Fibroblast of mammary gland (primary cell): ENCODE data around the gene RILPL1.
"Not testable (repeated sequence)": the region's sequence is repeated elsewhere in the genome, so short reads cannot be mapped to it uniquely, and the experiment has no call there.

Experiments
- DNase-seq: peaks from one replicate; pipeline ENCODE4 v3.0.0-alpha.2; 2010; ENCODE audit warnings: low read depth
- H3K4me3 ChIP-seq: 2 replicates; pipeline ENCODE4 v1.5.1; 2011; ENCODE audit warnings: low read depth, mild to moderate bottlenecking, low read length, moderate library complexity; ENCODE audit not compliant: control insufficient read depth
- TF ChIP-seq, protein P1 (sequence below): conservative IDR thresholded peaks from 2 replicates; pipeline ENCODE4 v1.5.1; 2011; ENCODE audit warnings: low read depth, low read length, inconsistent platforms; ENCODE audit not compliant: control insufficient read depth, insufficient read depth

Gene RILPL1

DNA sequence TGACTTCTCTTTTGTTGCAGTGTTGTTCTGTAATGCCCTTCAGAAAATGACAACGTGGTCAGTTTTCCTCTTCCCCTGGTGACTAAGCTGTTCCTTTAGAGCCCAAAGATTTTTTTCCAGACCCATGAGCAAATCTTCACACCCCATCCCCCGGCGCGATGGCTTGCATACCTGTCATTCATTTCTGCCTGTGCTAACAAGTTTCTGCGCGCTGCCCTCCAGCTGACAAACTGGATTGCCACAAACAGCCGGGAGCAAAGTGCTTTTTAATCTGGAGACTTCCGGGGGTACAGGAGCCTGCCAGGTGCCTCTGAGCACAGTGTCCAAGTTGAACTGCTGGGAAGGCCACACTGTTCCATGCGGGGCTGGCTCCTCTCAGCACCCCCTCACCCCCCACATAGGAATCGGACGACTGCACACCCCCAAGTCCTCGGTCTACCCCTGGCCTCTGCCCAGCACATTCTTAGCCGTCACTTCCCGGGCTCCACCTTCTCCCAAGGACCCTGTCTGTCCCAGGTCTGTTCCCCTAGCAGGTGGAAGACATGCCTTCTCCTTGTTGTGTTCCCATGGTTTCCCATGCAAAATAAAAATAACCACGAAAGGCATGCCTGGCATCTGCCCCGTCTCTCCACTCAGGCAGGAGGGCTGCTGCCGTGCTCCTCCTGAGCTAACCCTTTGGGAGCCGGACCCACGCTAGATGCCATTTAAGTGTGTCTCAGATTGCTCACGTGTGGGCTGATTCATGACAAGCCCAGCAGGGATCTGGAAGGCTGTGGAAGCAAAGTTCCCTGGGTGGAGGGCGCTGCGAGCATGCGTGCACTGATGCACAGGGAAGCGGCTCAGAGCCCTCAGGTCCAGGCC lies 14.1 kb downstream of the RILPL1 start:
- H3K4me3 ChIP-seq, result no peak overlapping the region
- TF ChIP-seq, protein P1, sequence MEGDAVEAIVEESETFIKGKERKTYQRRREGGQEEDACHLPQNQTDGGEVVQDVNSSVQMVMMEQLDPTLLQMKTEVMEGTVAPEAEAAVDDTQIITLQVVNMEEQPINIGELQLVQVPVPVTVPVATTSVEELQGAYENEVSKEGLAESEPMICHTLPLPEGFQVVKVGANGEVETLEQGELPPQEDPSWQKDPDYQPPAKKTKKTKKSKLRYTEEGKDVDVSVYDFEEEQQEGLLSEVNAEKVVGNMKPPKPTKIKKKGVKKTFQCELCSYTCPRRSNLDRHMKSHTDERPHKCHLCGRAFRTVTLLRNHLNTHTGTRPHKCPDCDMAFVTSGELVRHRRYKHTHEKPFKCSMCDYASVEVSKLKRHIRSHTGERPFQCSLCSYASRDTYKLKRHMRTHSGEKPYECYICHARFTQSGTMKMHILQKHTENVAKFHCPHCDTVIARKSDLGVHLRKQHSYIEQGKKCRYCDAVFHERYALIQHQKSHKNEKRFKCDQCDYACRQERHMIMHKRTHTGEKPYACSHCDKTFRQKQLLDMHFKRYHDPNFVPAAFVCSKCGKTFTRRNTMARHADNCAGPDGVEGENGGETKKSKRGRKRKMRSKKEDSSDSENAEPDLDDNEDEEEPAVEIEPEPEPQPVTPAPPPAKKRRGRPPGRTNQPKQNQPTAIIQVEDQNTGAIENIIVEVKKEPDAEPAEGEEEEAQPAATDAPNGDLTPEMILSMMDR, result no peak
- peak; percentile 35 for DNase-seq

DNA sequence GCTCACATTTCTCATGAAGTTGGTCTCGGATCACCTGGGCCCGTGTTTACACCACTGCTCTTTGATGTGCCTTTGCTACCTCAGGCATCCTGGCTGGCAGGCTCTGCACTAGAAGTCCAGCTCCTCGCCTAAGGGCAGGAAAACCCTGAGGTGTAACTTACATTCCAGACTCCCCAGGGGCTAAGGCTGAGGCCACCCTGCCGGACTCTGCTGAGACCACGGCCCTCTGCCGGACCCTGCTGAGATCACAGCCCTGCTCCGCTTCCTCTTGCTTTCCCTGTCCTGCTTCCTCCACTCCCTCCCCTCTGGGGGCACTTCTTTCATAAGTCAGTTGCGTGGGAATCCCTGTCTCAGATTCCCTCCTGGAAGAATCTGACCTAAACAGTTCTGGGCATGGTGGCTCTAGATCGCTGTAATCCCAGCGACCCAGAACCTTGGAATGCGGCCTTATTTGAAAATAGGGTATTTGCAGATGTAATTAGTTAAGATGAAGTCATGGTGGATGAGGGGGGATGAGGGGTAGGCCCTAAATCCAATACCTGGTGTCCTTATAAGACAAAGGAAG lies 17.2 kb downstream of the RILPL1 start:
- TF ChIP-seq, protein P1, result no peak
- no peak for DNase-seq

DNA sequence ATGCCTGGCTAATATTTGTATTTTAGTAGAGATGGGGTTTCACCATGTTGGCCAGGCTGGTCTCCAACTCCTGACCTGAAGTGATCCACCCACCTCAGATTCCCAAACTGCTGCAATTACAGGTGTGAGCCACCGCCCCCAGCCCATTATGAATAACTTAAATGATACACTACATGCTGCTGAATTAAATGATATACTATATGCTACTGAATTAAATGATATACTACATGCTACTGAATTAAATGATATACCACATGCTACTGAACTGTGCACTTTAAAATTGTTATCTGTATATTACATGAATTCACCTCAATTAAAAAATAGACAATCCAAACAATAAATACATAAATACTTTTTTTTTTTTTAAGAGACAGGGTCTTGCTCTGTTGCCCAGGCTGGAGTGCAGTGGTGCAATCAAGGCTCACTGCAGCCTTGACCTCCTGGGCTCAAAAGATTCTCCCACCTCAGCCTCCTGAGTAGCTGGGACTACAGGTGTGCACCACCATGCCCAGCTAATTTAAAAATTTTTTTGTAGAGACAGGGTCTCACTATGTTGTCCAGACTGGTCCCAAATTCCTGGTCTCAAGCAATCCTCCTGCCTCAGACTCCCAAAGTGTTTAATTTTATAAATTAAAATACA lies 18.8 kb downstream of the RILPL1 start:
- H3K4me3 ChIP-seq, DNase-seq: not testable (repeated sequence)

More for the DNA sequence above, 17.2 kb downstream of the RILPL1 start:
- no peak overlapping the region for H3K4me3 ChIP-seq

- no peak for DNase-seq
- TF ChIP-seq, protein P1, result no peak
- no peak overlapping the region for H3K4me3 ChIP-seq
Observed at GRCh38 chr12:123513805-123514204, 19.7 kb downstream of the RILPL1 start.

GRCh38 chr12:123512838-123513665 lies 20.5 kb downstream of the RILPL1 start:
- no peak overlapping the region for H3K4me3 ChIP-seq
- TF ChIP-seq, protein P1, result no peak
- DNase-seq, result no peak

- no peak for DNase-seq
- TF ChIP-seq, protein P1, result no peak
- no peak overlapping the region for H3K4me3 ChIP-seq
Observed at GRCh38 chr12:123506843-123507236, 26.7 kb downstream of the RILPL1 start.
